ENCODE measurements around the gene RNASEH1.

Gene RNASEH1

DNA sequence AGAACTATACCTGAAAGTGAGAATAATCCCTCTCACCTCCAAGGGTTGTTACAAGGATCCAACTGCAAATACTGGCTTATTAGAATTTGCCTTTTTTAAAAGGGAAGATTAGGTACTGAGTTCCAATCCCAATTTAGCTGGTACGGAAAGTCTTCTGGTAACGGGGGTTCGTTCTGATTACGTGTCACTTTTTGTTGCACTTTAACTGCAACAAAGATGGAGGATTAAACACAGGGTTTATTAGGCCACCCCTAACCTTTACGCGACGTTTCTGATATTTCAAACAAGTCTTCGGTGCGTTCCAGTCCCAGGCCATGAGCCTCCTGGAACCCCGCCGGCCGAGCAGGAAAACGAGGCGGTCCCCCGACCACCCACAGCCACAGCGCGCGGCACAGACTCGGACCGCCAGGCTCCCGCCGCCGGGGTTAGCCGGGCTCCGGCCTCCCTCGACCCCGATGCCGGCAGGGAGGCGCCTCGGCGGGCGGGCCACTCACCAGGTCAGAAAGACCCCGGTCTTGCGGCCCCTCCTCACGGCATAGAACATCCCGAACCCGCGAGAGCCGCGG lies 411 bp downstream of the RNASEH1 start:
- TF ChIP-seq CTCF (conservative IDR thresholded peaks at IDR 0.05; ENCODE audit: low read depth, low read length): no peak

DNA sequence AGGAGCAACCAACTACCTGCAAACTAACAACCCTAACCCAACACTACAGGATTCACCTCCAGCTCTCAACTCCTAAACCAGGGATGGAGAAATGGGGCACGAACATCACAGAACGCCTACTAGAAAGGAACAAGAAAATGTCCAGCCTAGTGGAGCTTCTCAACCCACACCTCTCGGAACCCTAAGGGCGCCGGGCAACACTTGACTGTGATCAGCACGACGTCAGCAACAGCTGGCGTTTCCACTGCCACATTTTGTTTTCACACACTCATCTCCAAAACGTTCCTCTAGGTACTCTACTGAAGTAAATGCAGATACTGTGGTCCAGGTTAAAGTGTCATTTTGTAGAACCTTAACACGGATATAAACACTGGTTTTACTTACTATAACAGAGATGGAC lies 4.2 kb downstream of the RNASEH1 start:
- no peak for TF ChIP-seq CTCF (conservative IDR thresholded peaks at IDR 0.05; ENCODE audit: low read depth, low read length)
- no peak overlapping the region for H3K4me3 ChIP-seq (ENCODE audit: low read depth, low read length)
- DNase-seq (ENCODE audit: low read depth): no peak

More for the DNA sequence above, 411 bp downstream of the RNASEH1 start:
- peak overlapping the region; percentile 93 for H3K4me3 ChIP-seq (ENCODE audit: low read depth, low read length)
- DNase-seq (ENCODE audit: low read depth): no peak

DNA sequence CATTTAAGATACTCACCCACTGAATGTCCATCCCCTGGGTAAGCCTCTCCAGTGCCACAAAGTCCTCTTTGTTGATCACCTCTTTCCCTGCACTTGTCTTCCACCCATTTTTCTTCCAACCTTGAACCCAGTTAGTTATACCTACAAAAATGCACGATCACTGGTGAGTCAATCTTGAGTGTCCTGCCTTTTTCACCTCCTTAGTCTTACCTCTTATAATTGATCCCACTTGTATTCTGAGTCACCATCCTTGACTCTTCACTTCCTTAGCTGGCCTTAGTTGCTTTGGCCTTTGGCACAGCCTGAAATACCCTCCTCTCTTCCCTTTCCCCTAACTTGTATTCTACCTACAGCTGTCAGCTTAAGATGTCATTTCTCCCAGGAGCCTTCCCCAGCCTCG lies 10.2 kb downstream of the RNASEH1 start:
- DNase-seq (ENCODE audit: low read depth): no peak
- no peak for TF ChIP-seq CTCF (conservative IDR thresholded peaks at IDR 0.05; ENCODE audit: low read depth, low read length)
- H3K4me3 ChIP-seq (ENCODE audit: low read depth, low read length): no peak overlapping the region

- no peak for DNase-seq (ENCODE audit: low read depth)
- TF ChIP-seq CTCF (conservative IDR thresholded peaks at IDR 0.05; ENCODE audit: low read depth, low read length): no peak
These were observed 12.2 kb downstream of the RNASEH1 start for GRCh38 chr2:3545788-3546478.

GRCh38 chr2:3543023-3543683 lies 15.0 kb downstream of the RNASEH1 start:
- TF ChIP-seq CTCF (conservative IDR thresholded peaks at IDR 0.05; ENCODE audit: low read depth, low read length): no peak
- DNase-seq (ENCODE audit: low read depth): no peak
- H3K4me3 ChIP-seq (ENCODE audit: low read depth, low read length): no peak overlapping the region

More at GRCh38 chr2:3545788-3546478, 12.2 kb downstream of the RNASEH1 start:
- H3K4me3 ChIP-seq (ENCODE audit: low read depth, low read length): no peak overlapping the region

DNA sequence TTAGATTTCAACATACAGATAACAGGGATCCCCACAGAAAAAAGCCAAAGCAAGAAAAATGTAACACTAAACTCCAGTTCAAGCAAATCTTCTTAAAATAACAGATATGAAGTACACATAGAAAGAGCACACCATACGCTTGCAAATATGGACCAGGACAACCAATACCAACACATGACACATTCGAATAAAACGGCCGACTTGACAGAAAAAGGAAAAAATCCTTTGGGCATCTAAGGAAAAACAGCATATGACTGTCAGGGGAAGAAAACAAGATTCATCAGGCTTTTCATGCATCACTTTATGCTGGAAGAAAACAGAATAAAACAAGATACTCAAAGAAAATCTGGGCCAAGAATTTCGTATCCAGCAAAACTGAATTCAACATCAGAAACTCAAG lies 16.0 kb downstream of the RNASEH1 start:
- DNase-seq (ENCODE audit: low read depth): no peak
- no peak for TF ChIP-seq CTCF (conservative IDR thresholded peaks at IDR 0.05; ENCODE audit: low read depth, low read length)
- H3K4me3 ChIP-seq (ENCODE audit: low read depth, low read length): no peak overlapping the region
